ENCODE results near the gene NXF1. TPM values are rescaled to one million over a fixed set of nuclear protein-coding genes. Genes with fewer than 3 reads are reported as not detected.

NXF1 gene
- total and polyA plus RNA-seq, 2 of the 13 experiments (the other 11 are each of a cell fraction or from before 2014, with no cell fraction given): 30.4 to 30.9 TPM

DNA sequence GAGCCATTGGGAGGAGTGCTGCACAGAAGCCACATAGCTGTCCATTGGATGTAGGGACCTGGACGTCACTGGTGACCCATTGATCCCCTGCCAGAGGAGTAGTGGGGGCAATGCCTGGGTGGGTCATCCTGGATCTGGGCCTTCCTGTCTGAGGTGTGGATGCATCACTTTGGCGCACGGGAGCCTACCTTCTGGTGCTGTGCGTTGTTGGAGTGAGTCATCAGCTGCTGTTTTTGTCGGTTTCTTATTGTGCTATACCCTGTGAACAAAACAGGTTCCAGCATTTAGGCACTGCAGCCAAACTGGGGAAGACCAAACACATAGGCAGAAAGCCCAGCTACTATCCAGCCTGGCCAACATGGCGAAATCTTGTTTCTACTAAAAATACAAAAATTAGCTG lies 30.8 kb downstream of the NXF1 start:
- Histone ChIP-seq H3K27ac (ENCODE audit: extremely low read length, insufficient read depth, low read length) (no peak overlapping the region), H3K9ac (ENCODE audit: insufficient read depth, low read depth, low read length) (no peak overlapping the region), H3K36me3 (replicated peaks in 1 of 2; ENCODE audit: control insufficient read depth in 1 of 2, insufficient read depth in 2 of 2, low read length in 2 of 2) (peaks cover 9 to 33% of the 10 kb centered on the region in 2 experiments), H3K79me2 (ENCODE audit: insufficient read depth, low read length) (peaks cover 10% of the 10 kb centered on the region), H3K4me1 (ENCODE audit: insufficient read depth, low read length) (peaks cover 23% of the 10 kb centered on the region), H3K4me2 (ENCODE audit: low read depth, low read length) (no peak overlapping the region), H3K4me3 (replicated peaks in 1 of 3; ENCODE audit: insufficient read depth in 1 of 3, low read depth in 2 of 3, low read length in 3 of 3) (no peak overlapping the region), H3K27me3 (ENCODE audit: control insufficient read depth in 1 of 2, insufficient read depth in 2 of 2, low read length in 2 of 2) (no peaks in the 10 kb centered on the region; a peak in 1 of 5 replicates), H4K20me1 (ENCODE audit: insufficient read depth, low read length) (no peaks in the 10 kb centered on the region), H3K9me3 (ENCODE audit: low read length) (no peaks in the 10 kb centered on the region), H2AFZ (ENCODE audit: low read length) (no peak overlapping the region)
- ChIA-PET CTCF (ENCODE audit: low intra/inter-chr PET ratio, low total read pairs) (no interaction called here), POLR2A (interaction anchor here (1.1 kb wide), 2 partner anchors 12 to 58 kb away, joined by 4 to 5 read pairs; no protein-coding TSS in a partner anchor)
- no peak for DNase-seq (ENCODE audit: low spot score)
- WGBS (ENCODE audit: low lambda C conversion rate): 93% methylated on average over 6 of the region's 6 CpGs
- ATAC-seq: no peak
- no peak for FAIRE-seq
- intact Hi-C loops (cut with micrococcal nuclease; ENCODE audit: unreplicated experiment) (no loop called here), in situ Hi-C loops (cut with HindIII; ENCODE audit: extremely low pct_ligation_motif_present, low pct_unique_long_range_greater_than_20kb) (no loop called here)
- BruUV-seq (replicated peaks): no TSS peak
- TF ChIP-seq CAMTA2 (CRISPR knock-in tag; IDR thresholded peaks at IDR 0.05; ENCODE audit: borderline replicate concordance) (no peak), RNF2 (conservative IDR thresholded peaks at IDR 0.05; ENCODE audit: low read depth) (no peak), RXRA (CRISPR knock-in tag; IDR thresholded peaks at IDR 0.05) (no peak), KLF13 (CRISPR knock-in tag; IDR thresholded peaks at IDR 0.05) (no peak), ZNF816 (CRISPR knock-in tag; IDR thresholded peaks at IDR 0.05; ENCODE audit: borderline replicate concordance) (no peak), ZNF674 (CRISPR knock-in tag; IDR thresholded peaks at IDR 0.05; ENCODE audit: low read depth) (no peak), ZNF549 (CRISPR knock-in tag; IDR thresholded peaks at IDR 0.05) (no peak)
- TF ChIP-seq, protein P1, sequence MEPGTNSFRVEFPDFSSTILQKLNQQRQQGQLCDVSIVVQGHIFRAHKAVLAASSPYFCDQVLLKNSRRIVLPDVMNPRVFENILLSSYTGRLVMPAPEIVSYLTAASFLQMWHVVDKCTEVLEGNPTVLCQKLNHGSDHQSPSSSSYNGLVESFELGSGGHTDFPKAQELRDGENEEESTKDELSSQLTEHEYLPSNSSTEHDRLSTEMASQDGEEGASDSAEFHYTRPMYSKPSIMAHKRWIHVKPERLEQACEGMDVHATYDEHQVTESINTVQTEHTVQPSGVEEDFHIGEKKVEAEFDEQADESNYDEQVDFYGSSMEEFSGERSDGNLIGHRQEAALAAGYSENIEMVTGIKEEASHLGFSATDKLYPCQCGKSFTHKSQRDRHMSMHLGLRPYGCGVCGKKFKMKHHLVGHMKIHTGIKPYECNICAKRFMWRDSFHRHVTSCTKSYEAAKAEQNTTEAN (CRISPR knock-in tag; conservative IDR thresholded peaks at IDR 0.05): no peak
- TF ChIP-seq, protein P2, sequence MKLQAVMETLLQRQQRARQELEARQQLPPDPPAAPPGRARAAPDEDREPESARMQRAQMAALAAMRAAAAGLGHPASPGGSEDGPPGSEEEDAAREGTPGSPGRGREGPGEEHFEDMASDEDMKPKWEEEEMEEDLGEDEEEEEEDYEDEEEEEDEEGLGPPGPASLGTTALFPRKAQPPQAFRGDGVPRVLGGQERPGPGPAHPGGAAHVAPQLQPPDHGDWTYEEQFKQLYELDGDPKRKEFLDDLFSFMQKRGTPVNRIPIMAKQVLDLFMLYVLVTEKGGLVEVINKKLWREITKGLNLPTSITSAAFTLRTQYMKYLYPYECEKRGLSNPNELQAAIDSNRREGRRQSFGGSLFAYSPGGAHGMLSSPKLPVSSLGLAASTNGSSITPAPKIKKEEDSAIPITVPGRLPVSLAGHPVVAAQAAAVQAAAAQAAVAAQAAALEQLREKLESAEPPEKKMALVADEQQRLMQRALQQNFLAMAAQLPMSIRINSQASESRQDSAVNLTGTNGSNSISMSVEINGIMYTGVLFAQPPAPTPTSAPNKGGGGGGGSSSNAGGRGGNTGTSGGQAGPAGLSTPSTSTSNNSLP (IDR thresholded peaks at IDR 0.05; ENCODE audit: low read depth, low read length): no peak
- TF ChIP-seq, protein P3, sequence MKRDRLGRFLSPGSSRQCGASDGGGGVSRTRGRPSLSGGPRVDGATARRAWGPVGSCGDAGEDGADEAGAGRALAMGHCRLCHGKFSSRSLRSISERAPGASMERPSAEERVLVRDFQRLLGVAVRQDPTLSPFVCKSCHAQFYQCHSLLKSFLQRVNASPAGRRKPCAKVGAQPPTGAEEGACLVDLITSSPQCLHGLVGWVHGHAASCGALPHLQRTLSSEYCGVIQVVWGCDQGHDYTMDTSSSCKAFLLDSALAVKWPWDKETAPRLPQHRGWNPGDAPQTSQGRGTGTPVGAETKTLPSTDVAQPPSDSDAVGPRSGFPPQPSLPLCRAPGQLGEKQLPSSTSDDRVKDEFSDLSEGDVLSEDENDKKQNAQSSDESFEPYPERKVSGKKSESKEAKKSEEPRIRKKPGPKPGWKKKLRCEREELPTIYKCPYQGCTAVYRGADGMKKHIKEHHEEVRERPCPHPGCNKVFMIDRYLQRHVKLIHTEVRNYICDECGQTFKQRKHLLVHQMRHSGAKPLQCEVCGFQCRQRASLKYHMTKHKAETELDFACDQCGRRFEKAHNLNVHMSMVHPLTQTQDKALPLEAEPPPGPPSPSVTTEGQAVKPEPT (CRISPR knock-in tag; IDR thresholded peaks at IDR 0.05; ENCODE audit: low read depth): no peak
- TF ChIP-seq, protein P4, sequence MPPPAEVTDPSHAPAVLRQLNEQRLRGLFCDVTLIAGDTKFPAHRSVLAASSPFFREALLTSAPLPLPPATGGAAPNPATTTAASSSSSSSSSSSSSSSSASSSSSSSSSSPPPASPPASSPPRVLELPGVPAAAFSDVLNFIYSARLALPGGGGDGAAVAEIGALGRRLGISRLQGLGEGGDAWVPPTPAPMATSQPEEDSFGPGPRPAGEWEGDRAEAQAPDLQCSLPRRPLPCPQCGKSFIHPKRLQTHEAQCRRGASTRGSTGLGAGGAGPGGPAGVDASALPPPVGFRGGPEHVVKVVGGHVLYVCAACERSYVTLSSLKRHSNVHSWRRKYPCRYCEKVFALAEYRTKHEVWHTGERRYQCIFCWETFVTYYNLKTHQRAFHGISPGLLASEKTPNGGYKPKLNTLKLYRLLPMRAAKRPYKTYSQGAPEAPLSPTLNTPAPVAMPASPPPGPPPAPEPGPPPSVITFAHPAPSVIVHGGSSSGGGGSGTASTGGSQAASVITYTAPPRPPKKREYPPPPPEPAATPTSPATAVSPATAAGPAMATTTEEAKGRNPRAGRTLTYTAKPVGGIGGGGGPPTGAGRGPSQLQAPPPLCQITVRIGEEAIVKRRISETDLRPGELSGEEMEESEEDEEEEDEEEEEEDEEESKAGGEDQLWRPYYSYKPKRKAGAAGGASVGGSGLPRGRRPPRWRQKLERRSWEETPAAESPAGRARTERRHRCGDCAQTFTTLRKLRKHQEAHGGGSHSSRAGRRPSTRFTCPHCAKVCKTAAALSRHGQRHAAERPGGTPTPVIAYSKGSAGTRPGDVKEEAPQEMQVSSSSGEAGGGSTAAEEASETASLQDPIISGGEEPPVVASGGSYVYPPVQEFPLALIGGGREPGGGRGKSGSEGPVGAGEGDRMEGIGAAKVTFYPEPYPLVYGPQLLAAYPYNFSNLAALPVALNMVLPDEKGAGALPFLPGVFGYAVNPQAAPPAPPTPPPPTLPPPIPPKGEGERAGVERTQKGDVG (CRISPR knock-in tag; IDR thresholded peaks at IDR 0.05; ENCODE audit: borderline replicate concordance): no peak
- TF ChIP-seq, protein P5, sequence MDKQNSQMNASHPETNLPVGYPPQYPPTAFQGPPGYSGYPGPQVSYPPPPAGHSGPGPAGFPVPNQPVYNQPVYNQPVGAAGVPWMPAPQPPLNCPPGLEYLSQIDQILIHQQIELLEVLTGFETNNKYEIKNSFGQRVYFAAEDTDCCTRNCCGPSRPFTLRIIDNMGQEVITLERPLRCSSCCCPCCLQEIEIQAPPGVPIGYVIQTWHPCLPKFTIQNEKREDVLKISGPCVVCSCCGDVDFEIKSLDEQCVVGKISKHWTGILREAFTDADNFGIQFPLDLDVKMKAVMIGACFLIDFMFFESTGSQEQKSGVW (CRISPR knock-in tag; IDR thresholded peaks at IDR 0.05; ENCODE audit: borderline replicate concordance): no peak
